Liver (tissue), 3 donors: Measurements from ENCODE around the gene MSMO1.

Experiments used
- HNF4G ChIP-seq: IDR thresholded peaks from 2 replicates; pipeline ENCODE4 v1.6.1; 2016; ENCODE audit warnings: antibody characterized with exemption
- YY1 ChIP-seq: IDR thresholded peaks from 2 replicates; pipeline ENCODE4 v1.6.1; 2016; ENCODE audit warnings: antibody characterized with exemption, mild to moderate bottlenecking
- TF ChIP-seq, protein P1 (sequence below): fragments of 150-350 bp; IDR thresholded peaks from 2 replicates; pipeline ENCODE4 v1.5.1; 2017; ENCODE audit warnings: improper control_type of control experiment, low read depth, low read length; ENCODE audit not compliant: missing input control
- donor health status: healthy.
- donor health status: healthy.

DNA sequence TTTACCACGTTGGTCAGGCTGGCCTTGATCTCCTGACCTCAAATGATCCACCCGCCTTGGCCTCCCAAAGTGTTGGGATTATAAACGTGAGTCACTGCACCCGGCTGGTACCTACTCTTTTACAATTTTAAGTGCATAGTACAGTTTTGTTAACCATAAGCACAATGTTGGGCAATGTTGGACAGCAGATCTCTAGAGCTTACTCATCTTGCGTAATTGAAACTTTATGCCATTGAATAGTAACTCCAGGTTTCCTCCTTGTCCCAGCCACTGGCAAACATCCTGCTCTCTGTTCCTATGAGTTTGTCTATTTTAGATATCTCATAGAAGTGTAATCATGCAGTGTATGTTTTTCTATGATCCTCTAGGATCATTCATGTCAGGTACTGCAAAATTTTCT lies 42.1 kb downstream of the MSMO1 start:
- TF ChIP-seq, protein P1, sequence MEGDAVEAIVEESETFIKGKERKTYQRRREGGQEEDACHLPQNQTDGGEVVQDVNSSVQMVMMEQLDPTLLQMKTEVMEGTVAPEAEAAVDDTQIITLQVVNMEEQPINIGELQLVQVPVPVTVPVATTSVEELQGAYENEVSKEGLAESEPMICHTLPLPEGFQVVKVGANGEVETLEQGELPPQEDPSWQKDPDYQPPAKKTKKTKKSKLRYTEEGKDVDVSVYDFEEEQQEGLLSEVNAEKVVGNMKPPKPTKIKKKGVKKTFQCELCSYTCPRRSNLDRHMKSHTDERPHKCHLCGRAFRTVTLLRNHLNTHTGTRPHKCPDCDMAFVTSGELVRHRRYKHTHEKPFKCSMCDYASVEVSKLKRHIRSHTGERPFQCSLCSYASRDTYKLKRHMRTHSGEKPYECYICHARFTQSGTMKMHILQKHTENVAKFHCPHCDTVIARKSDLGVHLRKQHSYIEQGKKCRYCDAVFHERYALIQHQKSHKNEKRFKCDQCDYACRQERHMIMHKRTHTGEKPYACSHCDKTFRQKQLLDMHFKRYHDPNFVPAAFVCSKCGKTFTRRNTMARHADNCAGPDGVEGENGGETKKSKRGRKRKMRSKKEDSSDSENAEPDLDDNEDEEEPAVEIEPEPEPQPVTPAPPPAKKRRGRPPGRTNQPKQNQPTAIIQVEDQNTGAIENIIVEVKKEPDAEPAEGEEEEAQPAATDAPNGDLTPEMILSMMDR, result no peak
- TF ChIP-seq HNF4G, result peak; percentile 21
- TF ChIP-seq YY1, result peak; percentile 66
